Activated T-cell treated with anti-CD3 and anti-CD28 coated beads, Interleukin-2, amount 50 U/mL, for 72 hours (primary cell): ENCODE results near the gene NAT16. TPM values are rescaled to one million over a fixed set of nuclear protein-coding genes. Genes with fewer than 3 reads are reported as not detected.
A peak's percentile ranks its signal among the peaks of the same experiment; 100 is the strongest.

Experiments used
- ATAC-seq, 2 donors: fragments of 150-1000 bp; cut with Tn5 transposase; replicated peaks in 1 of 2; 2 replicates each; pipeline ENCODE4 v1.10.0; 2021; ENCODE audit warnings: moderate library complexity in 2 of 2, mild to moderate bottlenecking in 1 of 2
- DNase-seq, 2 donors: peaks; one replicate each; pipeline ENCODE4 v3.0.0; 2021 to 2022; ENCODE audit warnings: mixed read lengths in 1 of 2
- H3K27ac Mint-ChIP-seq: one replicate; pipeline ENCODE4 v1.8.0; 2022; ENCODE audit warnings: mild to moderate bottlenecking, moderate library complexity, mixed read lengths
- H3K27me3 Mint-ChIP-seq: one replicate; pipeline ENCODE4 v1.8.0; 2022; ENCODE audit warnings: low read depth, mixed read lengths
- H3K36me3 Mint-ChIP-seq, 2 donors: one replicate each; pipeline ENCODE4 v1.8.0; 2022; ENCODE audit warnings: mixed read lengths in 2 of 2, mild to moderate bottlenecking in 1 of 2; ENCODE audit not compliant: insufficient read depth in 2 of 2
- H3K4me1 Mint-ChIP-seq: one replicate; pipeline ENCODE4 v1.8.0; 2022; ENCODE audit warnings: low read depth, mixed read lengths
- H3K4me3 Mint-ChIP-seq, 2 donors: one replicate each; pipeline ENCODE4 v1.8.0; 2022; ENCODE audit warnings: mild to moderate bottlenecking in 2 of 2, mixed read lengths in 2 of 2, moderate library complexity in 2 of 2
- H3K9me3 Mint-ChIP-seq, 2 donors: one replicate each; pipeline ENCODE4 v1.8.0; 2022; ENCODE audit warnings: mixed read lengths in 2 of 2
- total RNA-seq, 2 donors: library from RNA; stranded (reverse); gene quantifications; one replicate each; pipeline ENCODE4 v1.2.3, GENCODE V29; 2022

The NAT16 gene
- total RNA-seq: not detected

GRCh38 chr7:101180130-101180755 lies at the start of gene NAT16:
Gene NAT16 (minus strand): TSS chr7:101180293. CDS start chr7:101174807, 5,486 bp downstream.
- no peak for DNase-seq
- Mint-ChIP-seq H3K36me3 (peaks cover 0 to 2% of the 10 kb centered on the region in 2 donors), H3K4me1 (peaks cover 9% of the 10 kb centered on the region), H3K27me3 (peaks cover 64% of the 10 kb centered on the region), H3K9me3 (no peaks in the 10 kb centered on the region), H3K27ac (no peak within 1 kb of the TSS), H3K4me3 (peak within 1 kb of the TSS; percentile 53 to 61)
- no peak for ATAC-seq

GRCh38 chr7:101226721-101227120 lies 46.6 kb upstream of the NAT16 start:
- no peak for DNase-seq
- H3K36me3 Mint-ChIP-seq: peaks cover 0 to 6% of the 10 kb centered on the region in 2 donors

GRCh38 chr7:101225650-101226049 lies 45.6 kb upstream of the NAT16 start:
- Mint-ChIP-seq H3K27ac (no peak overlapping the region), H3K9me3 (no peaks in the 10 kb centered on the region)

More at GRCh38 chr7:101226721-101227120, 46.6 kb upstream of the NAT16 start:
- Mint-ChIP-seq H3K27me3 (no peaks in the 10 kb centered on the region), H3K27ac (no peak overlapping the region), H3K9me3 (no peaks in the 10 kb centered on the region), H3K4me3 (no peak overlapping the region), H3K4me1 (peaks cover 4% of the 10 kb centered on the region)
- no peak for ATAC-seq

DNA sequence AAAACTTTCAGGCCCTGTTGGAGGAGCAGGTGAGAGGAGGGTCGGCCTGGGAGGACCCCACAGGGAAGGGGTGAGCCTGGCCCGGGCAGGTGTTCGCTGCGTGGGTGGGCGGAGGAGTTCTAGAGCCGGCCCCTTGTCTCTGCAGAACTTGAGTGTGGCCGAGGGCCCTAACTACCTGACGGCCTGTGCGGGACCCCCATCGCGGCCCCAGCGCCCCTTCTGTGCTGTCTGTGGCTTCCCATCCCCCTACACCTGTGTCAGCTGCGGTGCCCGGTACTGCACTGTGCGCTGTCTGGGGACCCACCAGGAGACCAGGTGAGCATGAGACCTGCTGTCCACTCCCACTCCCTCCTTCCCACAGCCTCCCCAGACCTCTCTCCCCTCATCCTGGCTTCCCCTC lies 43.4 kb upstream of the NAT16 start:
- no peak for DNase-seq
- no peak for ATAC-seq
- H3K4me1 Mint-ChIP-seq: peaks cover 23% of the 10 kb centered on the region
- H3K27ac Mint-ChIP-seq: no peak overlapping the region
- no peak overlapping the region for H3K4me3 Mint-ChIP-seq
- H3K27me3 Mint-ChIP-seq: no peaks in the 10 kb centered on the region
- no peaks in the 10 kb centered on the region for H3K9me3 Mint-ChIP-seq
- peaks cover 0 to 5% of the 10 kb centered on the region in 2 donors for H3K36me3 Mint-ChIP-seq

More at GRCh38 chr7:101225650-101226049, 45.6 kb upstream of the NAT16 start:
- H3K4me1 Mint-ChIP-seq: peaks cover 8% of the 10 kb centered on the region
- H3K27me3 Mint-ChIP-seq: no peaks in the 10 kb centered on the region
- ATAC-seq (no peak), DNase-seq (no peak)
- no peak overlapping the region for H3K4me3 Mint-ChIP-seq
- peaks cover 0 to 5% of the 10 kb centered on the region in 2 donors for H3K36me3 Mint-ChIP-seq

GRCh38 chr7:101222275-101222830 lies 42.3 kb upstream of the NAT16 start:
- H3K4me1 Mint-ChIP-seq: peaks cover 26% of the 10 kb centered on the region
- no peaks in the 10 kb centered on the region for H3K9me3 Mint-ChIP-seq
- no peak for DNase-seq
- H3K36me3 Mint-ChIP-seq: peaks cover 0 to 4% of the 10 kb centered on the region in 2 donors
- no peak for ATAC-seq
- no peaks in the 10 kb centered on the region for H3K27me3 Mint-ChIP-seq
- H3K4me3 Mint-ChIP-seq: no peak overlapping the region
- no peak overlapping the region for H3K27ac Mint-ChIP-seq

- peaks cover 0 to 3% of the 10 kb centered on the region in 2 donors for H3K36me3 Mint-ChIP-seq
- no peaks in the 10 kb centered on the region for H3K9me3 Mint-ChIP-seq
- H3K27me3 Mint-ChIP-seq: no peaks in the 10 kb centered on the region
- no peak overlapping the region for H3K4me3 Mint-ChIP-seq
- DNase-seq: no peak
- no peak for ATAC-seq
- H3K27ac Mint-ChIP-seq: no peak overlapping the region
- peaks cover 42% of the 10 kb centered on the region for H3K4me1 Mint-ChIP-seq
These were observed 40.2 kb upstream of the NAT16 start for GRCh38 chr7:101220295-101220694.

GRCh38 chr7:101218236-101219125 lies 38.4 kb upstream of the NAT16 start:
- H3K4me1 Mint-ChIP-seq: peaks cover 42% of the 10 kb centered on the region
- H3K27me3 Mint-ChIP-seq: no peaks in the 10 kb centered on the region
- ATAC-seq (peak in 1 of 2 donors; percentile 16), DNase-seq (no peak)
- peak overlapping the region; percentile 96 to 99 for H3K4me3 Mint-ChIP-seq
- H3K9me3 Mint-ChIP-seq: no peaks in the 10 kb centered on the region
- H3K36me3 Mint-ChIP-seq: peaks cover 0 to 2% of the 10 kb centered on the region in 2 donors
- H3K27ac Mint-ChIP-seq: peak overlapping the region; percentile 88

DNA sequence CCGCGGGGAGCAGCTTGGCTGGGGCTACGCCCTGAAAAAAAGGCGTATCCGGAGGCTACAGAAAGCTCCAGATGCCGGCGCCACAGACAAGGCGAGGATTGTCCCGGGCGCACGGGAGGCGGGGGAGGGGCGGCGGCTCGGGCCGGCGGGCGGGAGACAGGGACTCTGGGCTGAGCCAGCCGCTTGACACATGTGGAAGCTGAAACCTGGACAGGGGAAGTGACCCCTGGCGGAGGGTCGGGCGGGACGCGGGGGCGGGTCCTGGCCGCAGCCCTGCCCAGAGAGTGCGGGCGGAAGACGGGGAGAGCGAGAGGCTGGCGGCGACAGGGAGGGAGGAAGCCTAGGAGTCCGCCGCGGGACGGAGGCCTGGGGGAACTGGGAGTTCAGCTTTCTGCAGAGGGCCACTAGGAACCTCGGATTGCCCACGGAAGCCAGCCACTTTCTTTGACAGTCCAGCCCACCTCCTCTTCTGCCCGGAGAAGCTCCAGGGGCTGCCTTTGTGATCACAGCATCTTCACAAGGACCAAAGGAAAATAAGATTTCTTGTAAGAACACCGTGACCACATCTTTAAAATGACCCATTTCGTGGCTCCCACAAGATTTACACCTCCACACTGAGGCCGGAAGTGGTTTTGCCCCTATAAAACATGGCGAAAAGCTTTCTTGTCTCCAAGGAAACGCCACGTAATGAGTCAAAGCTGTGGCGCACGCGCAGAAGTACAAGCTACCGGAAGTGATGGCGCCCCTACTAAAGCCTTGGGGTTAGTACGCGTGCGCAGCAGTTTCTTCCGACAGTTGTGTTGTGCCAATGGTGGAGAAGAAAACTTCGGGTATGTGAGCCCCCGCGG lies 37.5 kb upstream of the NAT16 start, which contains the start of the genes PLOD3 and ZNHIT1:
PLOD3 (minus strand) TSS at position 194 of the 848 bp plus-strand sequence. CDS start 307 bp downstream, outside the sequence.
ZNHIT1 (plus strand) TSS at position 778 of the 848 bp plus-strand sequence; CDS start at position 809, 31 bp downstream.
- DNase-seq: peak; percentile 94 to 95
- peak; percentile 81 to 84 for ATAC-seq
- Mint-ChIP-seq H3K27ac (peak within 1 kb of the TSS; percentile 88), H3K4me1 (peaks cover 42% of the 10 kb centered on the region), H3K27me3 (no peaks in the 10 kb centered on the region), H3K4me3 (peak within 1 kb of the TSS; percentile 96 to 99), H3K9me3 (no peaks in the 10 kb centered on the region), H3K36me3 (peaks cover 0 to 2% of the 10 kb centered on the region in 2 donors)

GRCh38 chr7:101216860-101217387 lies 36.8 kb upstream of the NAT16 start:
- Mint-ChIP-seq H3K27ac (no peak overlapping the region), H3K4me3 (peak overlapping the region; percentile 96 to 99), H3K36me3 (no peaks in the 10 kb centered on the region), H3K4me1 (peaks cover 40% of the 10 kb centered on the region), H3K27me3 (no peaks in the 10 kb centered on the region), H3K9me3 (no peaks in the 10 kb centered on the region)
- DNase-seq: peak in 1 of 2 donors; percentile 15
- ATAC-seq: peak; percentile 14 to 22

GRCh38 chr7:101216001-101216859 lies 36.1 kb upstream of the NAT16 start:
- Mint-ChIP-seq H3K4me1 (peaks cover 34% of the 10 kb centered on the region), H3K27me3 (no peaks in the 10 kb centered on the region), H3K4me3 (peak overlapping the region; percentile 96 to 99), H3K27ac (no peak overlapping the region), H3K36me3 (no peaks in the 10 kb centered on the region), H3K9me3 (no peaks in the 10 kb centered on the region)
- ATAC-seq: no peak
- DNase-seq: no peak

- peaks cover 16% of the 10 kb centered on the region for H3K4me1 Mint-ChIP-seq
- peaks cover 0 to 2% of the 10 kb centered on the region in 2 donors for H3K36me3 Mint-ChIP-seq
These were observed 31.9 kb upstream of the NAT16 start for GRCh38 chr7:101212014-101212413.

More at GRCh38 chr7:101212014-101212413, 31.9 kb upstream of the NAT16 start:
- ATAC-seq (no peak), DNase-seq (no peak)
- Mint-ChIP-seq H3K27me3 (no peaks in the 10 kb centered on the region), H3K9me3 (no peaks in the 10 kb centered on the region), H3K4me3 (no peak overlapping the region), H3K27ac (no peak overlapping the region)
